Measurements from ENCODE around the gene ZNF430.
"Not testable (repeated sequence)": the region's sequence is repeated elsewhere in the genome, so short reads cannot be mapped to it uniquely, and the experiment has no call there.

Gene ZNF430

DNA sequence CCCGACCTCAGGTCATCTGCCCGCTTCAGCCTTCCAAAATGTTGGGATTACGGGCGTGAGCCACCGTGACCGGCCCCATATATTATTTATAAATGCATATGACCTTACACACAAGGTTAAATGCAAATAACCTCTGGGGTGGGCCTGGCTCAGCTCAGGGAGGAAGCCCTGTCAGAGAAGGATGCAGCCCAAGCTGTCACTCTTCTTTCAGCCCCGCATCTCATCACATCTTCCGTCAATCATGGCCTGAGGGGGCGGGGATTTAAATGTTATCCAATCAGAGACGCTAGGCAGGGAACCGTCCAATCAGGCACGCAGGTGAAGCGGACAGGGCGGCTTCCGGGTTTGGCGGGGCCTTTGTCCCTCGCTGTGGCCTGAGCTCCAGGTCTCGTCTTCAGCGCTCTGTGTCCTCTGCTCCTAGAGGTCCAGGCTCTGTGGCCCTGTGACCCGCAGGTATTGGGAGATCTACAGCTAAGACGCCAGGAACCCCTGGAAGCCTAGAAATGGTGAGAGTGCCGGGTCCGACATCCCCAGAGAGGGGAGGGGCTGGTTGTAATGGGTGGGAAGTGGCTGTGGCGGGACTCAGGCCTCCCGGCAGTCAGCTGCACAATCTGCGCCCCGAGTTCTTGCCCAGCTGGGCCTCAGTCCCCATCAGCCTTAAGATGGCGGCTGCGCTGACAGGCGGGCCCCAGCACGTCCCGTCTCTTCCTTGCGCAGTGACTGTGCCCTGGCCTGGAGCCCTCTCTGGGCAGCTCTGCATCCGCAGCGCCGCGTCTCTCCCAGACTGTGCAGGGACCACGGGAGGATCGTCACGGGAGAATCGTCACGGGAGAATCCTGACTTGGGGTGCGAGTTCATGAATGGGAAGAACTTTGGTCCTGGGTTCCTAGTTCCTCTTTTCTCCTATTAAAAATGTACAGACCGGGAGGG lies at the start of gene ZNF430:
Gene ZNF430 (plus strand): TSS at position 360 of the 930 bp plus-strand sequence. CDS start 144 bp downstream, at position 504.
- Mint-ChIP-seq H3K27ac (ENCODE audit: low read depth) (peak within 1 kb of the TSS; percentile 100), H3K9me3 (no peaks in the 10 kb centered on the region), H3K36me3 (ENCODE audit: insufficient read depth) (peaks cover 27% of the 10 kb centered on the region), H3K27me3 (no peaks in the 10 kb centered on the region), H3K4me1 (peaks cover 43% of the 10 kb centered on the region), H3K4me3 (peak within 1 kb of the TSS; percentile 100)
- DNase-seq (ENCODE audit: low spot score in 2 of 2) (peak; percentile 87 to 95), ATAC-seq (replicated peaks; ENCODE audit: extremely low read depth, poor library complexity, severe bottlenecking) (peak; percentile 98)

DNA sequence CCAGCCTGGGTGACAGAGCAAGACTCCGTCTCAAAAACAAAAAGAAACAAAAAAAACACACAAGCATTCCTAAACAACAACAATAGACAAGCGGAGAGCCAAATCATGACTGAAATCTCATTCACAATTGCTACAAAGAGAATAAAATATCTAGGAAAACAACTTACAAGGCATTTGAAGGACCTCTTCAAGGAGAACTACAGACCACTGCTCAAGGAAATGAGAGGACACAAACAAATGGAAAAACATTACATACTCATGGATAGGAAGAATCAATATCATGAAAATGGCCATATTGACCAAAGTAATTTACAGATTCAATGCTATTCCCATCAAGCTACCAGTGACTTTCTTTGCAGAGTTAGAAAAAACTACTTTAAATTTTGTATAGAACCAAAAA lies 27.7 kb upstream of the ZNF430 start:
- not testable (repeated sequence) for DNase-seq (ENCODE audit: low spot score in 2 of 2); H3K27ac Mint-ChIP-seq (ENCODE audit: low read depth); ATAC-seq (replicated peaks; ENCODE audit: extremely low read depth, poor library complexity, severe bottlenecking); H3K4me3 Mint-ChIP-seq; H3K4me1 Mint-ChIP-seq; H3K36me3 Mint-ChIP-seq (ENCODE audit: insufficient read depth)
- H3K9me3 Mint-ChIP-seq, result peaks cover 14% of the 10 kb centered on the region
- peaks cover 16% of the 10 kb centered on the region for H3K27me3 Mint-ChIP-seq

DNA sequence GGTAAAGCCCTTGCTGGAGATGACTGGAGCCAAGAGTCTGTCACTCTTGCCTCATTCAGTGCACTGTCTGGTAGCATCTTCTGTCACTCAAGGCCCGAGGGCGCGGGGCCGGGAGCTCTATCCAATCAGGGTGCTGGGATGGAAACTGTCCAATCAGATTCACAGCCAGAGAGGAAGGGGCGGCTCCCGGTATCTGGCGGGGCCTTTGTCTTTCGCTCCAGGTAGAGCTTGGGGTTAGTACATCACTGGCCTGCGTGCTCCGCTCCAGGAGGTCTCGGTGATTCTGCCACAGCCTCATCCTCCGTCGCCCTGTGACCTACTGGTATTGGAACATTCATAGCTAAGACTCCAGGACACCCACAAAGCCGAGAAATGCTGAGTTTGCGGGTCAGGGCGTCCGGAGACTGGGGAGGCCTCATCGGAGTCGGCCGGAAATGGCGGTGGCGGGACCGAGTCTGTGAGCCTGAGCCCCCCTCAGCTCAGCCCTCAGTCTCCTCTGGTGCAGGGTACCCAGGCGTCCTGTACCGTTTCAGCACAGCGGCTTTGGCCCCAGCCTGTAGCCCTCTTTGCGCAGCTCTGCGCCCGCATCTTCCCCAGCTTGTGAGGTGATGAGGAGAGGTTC lies 20.6 kb upstream of the ZNF430 start:
- Mint-ChIP-seq H3K9me3 (no peaks in the 10 kb centered on the region), H3K27ac (ENCODE audit: low read depth) (peak overlapping the region; percentile 38), H3K4me1 (peaks cover 8% of the 10 kb centered on the region)

DNA sequence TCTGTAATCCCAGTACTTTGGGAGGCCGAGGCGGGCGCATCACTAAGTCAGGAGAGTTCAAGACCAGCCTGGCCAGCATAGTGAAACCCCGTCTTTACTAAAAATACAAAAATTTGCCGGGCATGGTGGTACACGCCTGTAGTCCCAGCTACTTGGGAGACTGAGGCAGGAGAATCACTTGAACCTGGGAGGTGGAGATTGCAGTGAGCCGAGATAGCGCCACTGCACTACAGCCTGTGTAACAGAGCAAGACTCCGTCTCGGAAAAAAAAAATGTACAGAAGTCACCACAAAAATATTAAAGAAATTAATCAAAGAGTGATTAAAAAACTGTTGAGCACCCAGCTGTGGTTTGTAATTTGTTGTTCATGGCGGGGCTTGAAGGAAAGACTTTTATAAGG lies 781 bp downstream of the ZNF430 start:
- H3K9me3 Mint-ChIP-seq; H3K27me3 Mint-ChIP-seq; ATAC-seq (replicated peaks; ENCODE audit: extremely low read depth, poor library complexity, severe bottlenecking); DNase-seq (ENCODE audit: low spot score in 2 of 2): not testable (repeated sequence)
- Mint-ChIP-seq H3K36me3 (ENCODE audit: insufficient read depth) (peaks cover 34% of the 10 kb centered on the region), H3K4me3 (peak overlapping the region; percentile 100), H3K27ac (ENCODE audit: low read depth) (peak overlapping the region; percentile 100), H3K4me1 (peaks cover 48% of the 10 kb centered on the region)

More for the DNA sequence above, 20.6 kb upstream of the ZNF430 start:
- Mint-ChIP-seq H3K36me3 (ENCODE audit: insufficient read depth) (peaks cover 4% of the 10 kb centered on the region), H3K27me3 (no peaks in the 10 kb centered on the region), H3K4me3 (peak overlapping the region; percentile 81)
- ATAC-seq (replicated peaks; ENCODE audit: extremely low read depth, poor library complexity, severe bottlenecking) (peak; percentile 100), DNase-seq (ENCODE audit: low spot score in 2 of 2) (peak; percentile 74 to 87)

- H3K9me3 Mint-ChIP-seq, result no peaks in the 10 kb centered on the region
- DNase-seq (ENCODE audit: low spot score in 2 of 2), result no peak
- H3K27ac Mint-ChIP-seq (ENCODE audit: low read depth), result peak overlapping the region; percentile 100
- H3K27me3 Mint-ChIP-seq, result no peaks in the 10 kb centered on the region
- peaks cover 66% of the 10 kb centered on the region for H3K4me1 Mint-ChIP-seq
- H3K4me3 Mint-ChIP-seq, result peak overlapping the region; percentile 100
- ATAC-seq (replicated peaks; ENCODE audit: extremely low read depth, poor library complexity, severe bottlenecking), result no peak
- H3K36me3 Mint-ChIP-seq (ENCODE audit: insufficient read depth), result peaks cover 48% of the 10 kb centered on the region
Observed at GRCh38 chr19:21022996-21023395, 2.5 kb downstream of the ZNF430 start.

- Mint-ChIP-seq H3K27me3 (no peaks in the 10 kb centered on the region), H3K27ac (ENCODE audit: low read depth) (no peak overlapping the region), H3K4me1 (peaks cover 75% of the 10 kb centered on the region), H3K4me3 (no peak overlapping the region), H3K9me3 (no peaks in the 10 kb centered on the region), H3K36me3 (ENCODE audit: insufficient read depth) (peaks cover 56% of the 10 kb centered on the region)
- ATAC-seq (replicated peaks; ENCODE audit: extremely low read depth, poor library complexity, severe bottlenecking) (no peak), DNase-seq (ENCODE audit: low spot score in 2 of 2) (no peak)
Observed at GRCh38 chr19:21023901-21024300, 3.4 kb downstream of the ZNF430 start.

DNA sequence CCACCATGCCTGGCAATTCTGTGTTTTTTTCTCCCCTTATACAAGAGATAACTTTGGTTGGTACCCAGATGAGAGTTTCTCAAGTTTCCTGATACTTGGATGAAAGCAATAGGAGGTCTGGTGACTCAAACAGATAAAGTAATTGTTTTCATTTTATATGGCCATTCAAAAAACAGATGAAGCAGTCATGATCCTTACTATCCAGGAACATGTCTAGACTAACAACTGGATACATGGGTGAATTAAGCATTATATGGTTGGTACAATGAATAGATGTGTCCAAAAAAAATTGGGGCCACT lies 8.5 kb downstream of the ZNF430 start:
- peaks cover 65% of the 10 kb centered on the region for H3K4me1 Mint-ChIP-seq
- H3K36me3 Mint-ChIP-seq (ENCODE audit: insufficient read depth), result peaks cover 59% of the 10 kb centered on the region
- peak overlapping the region; percentile 41 for H3K27ac Mint-ChIP-seq (ENCODE audit: low read depth)
- no peaks in the 10 kb centered on the region for H3K9me3 Mint-ChIP-seq
- H3K4me3 Mint-ChIP-seq, result peak overlapping the region; percentile 19
- DNase-seq (ENCODE audit: low spot score in 2 of 2) (no peak), ATAC-seq (replicated peaks; ENCODE audit: extremely low read depth, poor library complexity, severe bottlenecking) (no peak)
- no peaks in the 10 kb centered on the region for H3K27me3 Mint-ChIP-seq

DNA sequence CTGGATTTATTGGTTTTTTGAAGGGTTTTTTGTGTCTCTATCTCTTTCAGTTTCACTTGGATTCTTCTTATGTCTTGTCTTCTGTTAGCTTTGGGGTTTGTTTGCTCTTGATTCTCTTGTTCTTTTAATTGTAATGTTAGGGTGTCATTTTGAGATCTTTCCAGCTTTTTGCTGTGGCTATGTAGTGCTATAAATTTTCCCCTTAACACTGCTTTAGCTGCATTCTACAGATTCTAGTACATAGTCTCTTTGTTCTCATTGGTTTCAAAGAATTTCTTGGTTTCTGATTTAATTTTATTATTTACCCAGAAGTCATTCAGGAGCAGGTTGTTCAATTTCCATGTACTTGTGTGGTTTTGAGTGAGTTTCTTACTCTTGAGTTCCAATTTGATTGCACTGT lies 24.6 kb downstream of the ZNF430 start:
- H3K4me1 Mint-ChIP-seq, result peaks cover 48% of the 10 kb centered on the region
- DNase-seq (ENCODE audit: low spot score in 2 of 2), result no peak
- H3K27me3 Mint-ChIP-seq, result no peaks in the 10 kb centered on the region
- peak overlapping the region; percentile 42 for H3K27ac Mint-ChIP-seq (ENCODE audit: low read depth)
- H3K9me3 Mint-ChIP-seq, result peaks cover 18% of the 10 kb centered on the region
- peaks cover 27% of the 10 kb centered on the region for H3K36me3 Mint-ChIP-seq (ENCODE audit: insufficient read depth)
- no peak for ATAC-seq (replicated peaks; ENCODE audit: extremely low read depth, poor library complexity, severe bottlenecking)
- no peak overlapping the region for H3K4me3 Mint-ChIP-seq

DNA sequence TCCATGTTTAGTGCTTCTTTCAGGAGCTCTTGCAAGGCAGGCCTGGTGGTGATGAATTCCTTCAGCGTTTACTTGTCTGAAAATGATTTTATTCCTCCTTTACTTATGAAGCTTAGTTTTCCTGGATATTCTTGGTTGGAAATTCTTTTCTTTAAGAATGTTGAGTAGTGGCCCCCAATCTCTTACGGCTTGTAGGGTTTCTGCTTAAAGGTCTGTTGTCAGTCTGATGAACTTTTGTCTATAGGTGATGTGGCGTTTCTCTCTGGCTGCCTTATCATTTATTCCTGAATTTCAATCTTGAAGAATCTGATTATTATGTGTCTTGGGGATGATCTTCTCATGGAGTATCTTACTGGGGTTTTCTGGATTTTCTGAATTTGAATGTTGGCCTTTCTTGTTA lies 26.0 kb downstream of the ZNF430 start:
- H3K4me1 Mint-ChIP-seq, result peaks cover 48% of the 10 kb centered on the region
- H3K36me3 Mint-ChIP-seq (ENCODE audit: insufficient read depth), result peaks cover 22% of the 10 kb centered on the region
- ATAC-seq (replicated peaks; ENCODE audit: extremely low read depth, poor library complexity, severe bottlenecking), result no peak
- no peak overlapping the region for H3K4me3 Mint-ChIP-seq
- DNase-seq (ENCODE audit: low spot score in 2 of 2), result no peak
- no peak overlapping the region for H3K27ac Mint-ChIP-seq (ENCODE audit: low read depth)
- no peaks in the 10 kb centered on the region for H3K27me3 Mint-ChIP-seq
- peaks cover 18% of the 10 kb centered on the region for H3K9me3 Mint-ChIP-seq

- no peak for ATAC-seq (replicated peaks; ENCODE audit: extremely low read depth, poor library complexity, severe bottlenecking)
- no peak for DNase-seq (ENCODE audit: low spot score in 2 of 2)
- H3K9me3 Mint-ChIP-seq, result peaks cover 18% of the 10 kb centered on the region
Observed at GRCh38 chr19:21047716-21048115, 27.3 kb downstream of the ZNF430 start.

GRCh38 chr19:21052902-21053301 lies 32.4 kb downstream of the ZNF430 start:
- H3K36me3 Mint-ChIP-seq (ENCODE audit: insufficient read depth), result peaks cover 27% of the 10 kb centered on the region
- H3K9me3 Mint-ChIP-seq, result no peaks in the 10 kb centered on the region
- ATAC-seq (replicated peaks; ENCODE audit: extremely low read depth, poor library complexity, severe bottlenecking) (no peak), DNase-seq (ENCODE audit: low spot score in 2 of 2) (no peak)
- no peak overlapping the region for H3K4me3 Mint-ChIP-seq
- no peaks in the 10 kb centered on the region for H3K4me1 Mint-ChIP-seq
- no peaks in the 10 kb centered on the region for H3K27me3 Mint-ChIP-seq
- H3K27ac Mint-ChIP-seq (ENCODE audit: low read depth), result no peak overlapping the region

More at GRCh38 chr19:21047716-21048115, 27.3 kb downstream of the ZNF430 start:
- H3K36me3 Mint-ChIP-seq (ENCODE audit: insufficient read depth), result peaks cover 26% of the 10 kb centered on the region
- no peak overlapping the region for H3K27ac Mint-ChIP-seq (ENCODE audit: low read depth)
- H3K4me1 Mint-ChIP-seq, result peaks cover 47% of the 10 kb centered on the region
- H3K27me3 Mint-ChIP-seq, result no peaks in the 10 kb centered on the region
- H3K4me3 Mint-ChIP-seq, result no peak overlapping the region

GRCh38 chr19:21065336-21065735 lies 44.9 kb downstream of the ZNF430 start:
- H3K4me1 Mint-ChIP-seq, result no peaks in the 10 kb centered on the region
- no peak overlapping the region for H3K4me3 Mint-ChIP-seq
- no peak overlapping the region for H3K27ac Mint-ChIP-seq (ENCODE audit: low read depth)
- no peaks in the 10 kb centered on the region for H3K9me3 Mint-ChIP-seq
- H3K27me3 Mint-ChIP-seq, result no peaks in the 10 kb centered on the region
- DNase-seq (ENCODE audit: low spot score in 2 of 2) (no peak), ATAC-seq (replicated peaks; ENCODE audit: extremely low read depth, poor library complexity, severe bottlenecking) (no peak)
- peaks cover 9% of the 10 kb centered on the region for H3K36me3 Mint-ChIP-seq (ENCODE audit: insufficient read depth)
